Hippocampal formation (tissue), 2 donors: ENCODE measurements around the gene VSIG1.
A peak's percentile ranks its signal among the peaks of the same experiment; 100 is the strongest.

Experiments
- DNase-seq, 2 donors: peaks; one replicate each; lab custom pipeline; 2025; lab: John Stamatoyannopoulos, UW

VSIG1 gene

GRCh38 chrX:108064613-108065012, 19.7 kb downstream of the VSIG1 start:
- DNase-seq: no peak

GRCh38 chrX:108068121-108068520, 23.3 kb downstream of the VSIG1 start:
- DNase-seq: no peak

GRCh38 chrX:108070891-108071290, 26.0 kb downstream of the VSIG1 start:
- no peak for DNase-seq

GRCh38 chrX:108071578-108071977, 26.7 kb downstream of the VSIG1 start:
- no peak for DNase-seq

- DNase-seq: no peak
These were observed 27.9 kb downstream of the VSIG1 start for GRCh38 chrX:108072746-108073145.

- no peak for DNase-seq
These were observed 36.2 kb downstream of the VSIG1 start for GRCh38 chrX:108081110-108081509.

GRCh38 chrX:108087792-108088191, 42.9 kb downstream of the VSIG1 start:
- DNase-seq: no peak

GRCh38 chrX:108088511-108088910, 43.6 kb downstream of the VSIG1 start:
- DNase-seq: no peak

GRCh38 chrX:108090491-108091263, 45.8 kb downstream of the VSIG1 start:
- no peak for DNase-seq

- DNase-seq: peak; percentile 90 to 94
These were observed 46.5 kb downstream of the VSIG1 start, which contains the start of the genes ATG4A and PSMD10 for GRCh38 chrX:108091264-108091877. Gene ATG4A (plus strand): TSS chrX:108091778. CDS start chrX:108091827, 49 bp downstream. Gene PSMD10 (minus strand): TSS chrX:108091542. CDS start chrX:108091520, 22 bp downstream.

GRCh38 chrX:108091878-108092291, 47.0 kb downstream of the VSIG1 start:
- no peak for DNase-seq

- DNase-seq: no peak
These were observed 52.5 kb downstream of the VSIG1 start for GRCh38 chrX:108097380-108097779.

GRCh38 chrX:108105473-108105872, 60.6 kb downstream of the VSIG1 start:
- DNase-seq: no peak

GRCh38 chrX:108114541-108114940, 69.7 kb downstream of the VSIG1 start:
- DNase-seq: no peak

GRCh38 chrX:108117988-108118387, 73.1 kb downstream of the VSIG1 start:
- DNase-seq: no peak

GRCh38 chrX:108121291-108121690, 76.4 kb downstream of the VSIG1 start:
- DNase-seq: no peak

- no peak for DNase-seq
These were observed 77.9 kb downstream of the VSIG1 start for GRCh38 chrX:108122748-108123147.

- no peak for DNase-seq
These were observed 78.9 kb downstream of the VSIG1 start for GRCh38 chrX:108123591-108124366.

GRCh38 chrX:108126661-108127060, 81.8 kb downstream of the VSIG1 start:
- no peak for DNase-seq

GRCh38 chrX:108127152-108127551, 82.3 kb downstream of the VSIG1 start:
- DNase-seq: no peak
